Medulla oblongata (tissue), 1 donor: ENCODE data around the gene LRMDA.

Source experiments
- DNase-seq: peaks from one replicate; pipeline ENCODE4 v3.0.0-alpha.2; 2015; ENCODE audit errors: extremely low spot score

Gene LRMDA

GRCh38 chr10:75401569-75402485, 29.6 kb upstream of the LRMDA start, which contains the start of gene ZNF503:
Gene ZNF503, minus strand, starts transcription at chr10:75401764. Its CDS starts 345 bp downstream, at chr10:75401419.
- peak; percentile 97 for DNase-seq

- DNase-seq: no peak
Measured at GRCh38 chr10:75402486-75403143, 28.8 kb upstream of the LRMDA start.

GRCh38 chr10:75403144-75403938, 28.1 kb upstream of the LRMDA start:
- DNase-seq: peak; percentile 57

GRCh38 chr10:75403939-75404814, 27.2 kb upstream of the LRMDA start:
- DNase-seq: no peak

GRCh38 chr10:75404815-75405597, 26.4 kb upstream of the LRMDA start:
- DNase-seq: peak; percentile 38

GRCh38 chr10:75405598-75406461, 25.6 kb upstream of the LRMDA start:
- no peak for DNase-seq

GRCh38 chr10:75406462-75407223, 24.8 kb upstream of the LRMDA start:
- DNase-seq: no peak

- DNase-seq: no peak
Measured at GRCh38 chr10:75407224-75407712, 24.2 kb upstream of the LRMDA start.

GRCh38 chr10:75407713-75408508, 23.5 kb upstream of the LRMDA start:
- peak; percentile 41 for DNase-seq

- DNase-seq: no peak
Measured at GRCh38 chr10:75408509-75408875, 22.9 kb upstream of the LRMDA start.

GRCh38 chr10:75408911-75409885, 22.2 kb upstream of the LRMDA start:
- peak; percentile 56 for DNase-seq

- DNase-seq: no peak
Measured at GRCh38 chr10:75410132-75411005, 21.1 kb upstream of the LRMDA start.

GRCh38 chr10:75414527-75414926, 16.9 kb upstream of the LRMDA start:
- no peak for DNase-seq

GRCh38 chr10:75417522-75417927, 13.9 kb upstream of the LRMDA start:
- DNase-seq: no peak

GRCh38 chr10:75418293-75418692, 13.1 kb upstream of the LRMDA start:
- no peak for DNase-seq
